SK-N-DZ (cell line): Measurements from ENCODE around the gene ARHGAP15.

Experiments
- DNase-seq: peaks from one replicate; pipeline ENCODE4 v3.0.0-alpha.2; 2015; ENCODE audit warnings: low spot score

Gene ARHGAP15

DNA sequence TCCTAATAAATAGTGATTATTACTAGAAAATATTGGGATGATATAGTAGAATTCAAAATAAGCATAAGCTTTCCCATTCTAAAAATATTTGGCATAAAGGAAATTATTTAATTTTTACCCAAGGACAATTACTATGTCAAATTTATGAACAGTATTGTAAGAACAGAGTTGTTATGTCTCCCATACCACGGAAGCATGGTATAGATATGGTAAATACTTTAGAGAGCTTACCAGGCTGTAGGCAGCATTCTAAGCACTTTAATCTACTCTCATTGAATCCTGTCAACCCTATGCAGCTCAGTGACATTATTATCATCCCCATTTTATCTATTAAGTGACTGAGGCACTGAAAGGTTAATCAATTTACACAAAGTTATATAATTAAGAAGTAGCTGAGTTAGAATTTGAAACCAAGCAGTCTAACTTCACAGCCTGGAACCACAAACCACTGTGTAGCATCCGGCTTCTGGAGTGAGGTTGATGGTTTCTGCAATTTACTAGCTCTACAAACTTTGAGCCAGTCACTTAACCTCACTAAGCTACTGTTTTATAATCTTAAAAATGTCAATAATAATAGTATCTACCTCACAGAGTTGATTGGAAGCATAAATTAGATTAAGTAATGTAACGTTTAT, 323.7 kb downstream of the ARHGAP15 start:
- no peak for DNase-seq

DNA sequence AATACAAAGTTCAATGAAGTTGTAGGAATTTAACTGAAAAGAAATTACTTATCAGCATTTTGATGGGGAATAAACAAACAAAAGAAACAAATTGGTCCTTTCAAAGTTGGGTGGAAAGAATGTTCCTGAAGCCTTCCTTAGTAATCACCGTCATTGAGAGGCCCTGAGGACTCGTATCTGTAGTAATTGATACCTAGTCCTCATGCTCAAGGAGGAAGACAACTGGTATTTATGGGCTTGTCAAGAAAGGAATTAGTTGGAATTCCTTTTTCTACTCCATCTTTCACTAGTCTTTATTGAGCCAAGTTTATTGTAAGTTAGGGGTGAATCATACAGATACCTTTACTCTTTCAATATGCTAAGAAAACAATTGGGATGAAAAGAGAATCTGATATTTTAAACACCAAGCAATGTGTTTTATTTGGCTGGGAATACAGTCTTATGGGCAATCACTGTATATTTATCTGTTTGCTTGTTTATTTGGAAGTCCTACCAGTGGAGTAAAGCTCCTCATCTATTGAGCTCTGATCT, 324.8 kb downstream of the ARHGAP15 start:
- DNase-seq, result no peak

DNA sequence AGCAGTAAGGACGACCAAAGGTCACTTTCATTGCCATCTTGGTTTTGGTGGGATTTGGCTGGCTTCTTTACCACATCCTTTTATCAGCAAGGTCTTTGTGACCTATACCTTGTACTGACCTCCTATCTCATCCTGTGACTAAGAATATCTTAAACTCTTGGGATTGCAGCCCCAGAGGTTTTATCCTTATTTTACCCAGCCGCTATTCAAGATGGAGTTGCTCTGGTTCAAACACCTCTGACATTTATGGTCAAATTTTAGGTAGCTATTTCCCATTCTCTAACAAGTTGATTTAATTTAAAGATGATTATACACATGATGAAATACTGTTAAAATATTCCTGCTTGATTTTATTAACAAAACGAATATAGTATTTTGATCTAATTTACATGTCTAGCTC, 326.1 kb downstream of the ARHGAP15 start:
- no peak for DNase-seq

DNA sequence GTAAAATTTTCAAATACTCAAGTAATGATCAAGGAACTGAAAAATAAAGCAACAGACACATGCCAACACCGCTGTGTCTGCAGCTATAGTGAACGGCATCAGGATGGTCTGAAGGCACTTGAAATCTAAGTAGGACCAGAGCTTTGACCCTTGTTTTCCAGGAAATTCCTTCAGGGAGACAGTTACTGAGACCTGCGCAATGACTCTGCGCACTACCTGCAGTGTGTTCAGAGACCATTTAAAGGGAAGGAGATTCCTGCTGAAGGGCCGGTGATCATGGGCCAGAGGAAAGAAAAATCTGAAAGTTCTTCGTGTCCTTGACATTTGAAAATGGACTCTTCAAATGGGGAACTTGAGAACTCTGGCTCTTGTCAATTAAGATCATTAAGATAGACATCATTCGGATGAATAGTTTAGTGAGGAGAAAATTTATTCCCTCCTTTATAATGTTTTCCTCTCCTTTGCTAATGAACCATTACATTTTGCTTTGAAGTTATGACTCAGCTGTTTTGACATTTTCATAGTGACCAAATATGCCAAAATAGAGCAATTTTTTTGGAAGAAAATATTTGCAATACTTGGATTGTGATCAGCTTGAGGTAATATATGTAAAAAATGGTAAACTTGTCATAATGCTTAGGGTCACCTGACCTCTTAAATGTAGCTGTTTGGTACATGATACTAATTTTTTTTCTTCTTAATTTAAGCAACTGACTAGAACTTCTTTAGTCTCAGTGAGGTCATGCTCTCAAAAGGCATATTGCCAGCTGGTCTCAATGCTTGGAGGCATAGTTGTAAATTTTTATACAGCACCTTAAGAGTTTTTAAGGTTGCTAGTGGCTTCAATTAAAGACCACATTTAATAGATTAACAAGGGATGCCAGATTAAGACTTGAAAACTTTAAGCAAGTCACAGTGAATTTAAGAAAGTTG, 329.3 kb downstream of the ARHGAP15 start:
- peak; percentile 5 for DNase-seq

DNA sequence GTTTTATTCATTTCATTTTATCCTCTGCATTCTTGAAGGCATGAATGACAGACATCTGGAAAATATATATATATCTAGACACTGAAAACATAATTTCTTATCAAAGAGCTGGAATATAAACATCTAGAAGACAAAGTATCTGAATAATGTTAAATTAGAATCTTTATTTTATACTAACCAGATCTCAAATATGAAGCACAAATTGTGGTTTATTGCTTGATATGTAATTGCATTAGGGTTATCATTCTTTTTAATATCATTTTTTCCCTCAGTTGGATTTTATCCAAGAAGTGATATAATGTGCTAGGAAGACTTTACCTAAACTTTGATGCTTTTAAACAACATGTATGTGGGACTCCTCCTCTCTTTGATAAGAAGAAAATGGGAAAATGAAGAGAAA, 331.2 kb downstream of the ARHGAP15 start:
- no peak for DNase-seq

DNA sequence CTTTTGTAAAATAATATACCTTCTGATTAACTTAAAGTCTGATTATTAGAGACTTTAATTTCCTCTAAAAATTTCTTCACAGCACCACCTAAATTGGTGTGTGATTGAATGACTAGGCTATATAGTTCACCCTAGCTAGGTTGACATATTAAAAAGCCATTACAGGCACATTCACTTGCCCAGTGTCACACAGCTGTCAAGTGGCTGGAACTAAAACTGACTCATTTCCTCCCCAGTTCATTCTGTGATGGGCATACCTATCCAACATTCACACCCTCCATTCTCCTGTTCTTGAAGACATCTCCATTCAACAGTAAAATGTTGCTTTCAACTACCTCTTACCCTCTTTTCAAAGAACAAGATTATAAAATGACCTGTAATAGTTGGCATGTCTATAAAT, 334.5 kb downstream of the ARHGAP15 start:
- no peak for DNase-seq

DNA sequence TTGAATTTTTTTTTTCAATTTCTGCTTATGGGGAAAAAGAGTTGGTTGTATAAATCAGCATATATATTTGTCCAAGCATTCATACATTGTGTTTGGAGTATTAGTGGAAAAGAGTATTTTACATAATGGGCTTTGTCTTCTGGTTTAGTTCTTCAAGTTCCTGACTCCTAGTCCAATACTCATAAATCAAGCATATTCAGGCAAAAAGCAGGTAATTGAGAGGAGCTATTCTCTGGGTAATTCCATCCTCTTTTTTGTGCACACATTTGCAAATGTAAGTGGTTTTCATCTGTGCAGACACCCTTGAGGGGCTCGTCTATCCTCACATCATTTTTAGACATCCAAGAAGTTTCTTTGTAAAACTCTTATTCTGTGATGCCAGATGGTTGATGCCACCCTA, 337.2 kb downstream of the ARHGAP15 start:
- DNase-seq, result no peak

DNA sequence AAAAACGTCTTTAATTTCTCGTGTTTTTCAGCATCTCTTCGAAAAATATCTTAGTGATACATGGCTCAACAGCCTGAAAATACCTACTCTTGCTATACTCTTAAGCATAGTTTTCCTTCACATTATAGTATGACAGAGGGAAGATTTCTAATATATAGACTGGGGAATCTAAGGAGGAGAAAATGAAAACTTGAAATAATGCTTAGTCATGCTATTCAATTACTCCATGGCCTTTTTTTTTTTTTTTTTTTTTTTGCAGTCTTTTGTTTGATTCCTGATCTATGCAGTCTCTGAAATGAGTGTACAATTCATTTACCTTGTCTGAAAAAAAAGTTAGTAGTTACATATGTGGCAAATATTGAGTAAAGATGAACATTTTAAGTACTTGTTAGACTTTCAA, 337.8 kb downstream of the ARHGAP15 start:
- no peak for DNase-seq

DNA sequence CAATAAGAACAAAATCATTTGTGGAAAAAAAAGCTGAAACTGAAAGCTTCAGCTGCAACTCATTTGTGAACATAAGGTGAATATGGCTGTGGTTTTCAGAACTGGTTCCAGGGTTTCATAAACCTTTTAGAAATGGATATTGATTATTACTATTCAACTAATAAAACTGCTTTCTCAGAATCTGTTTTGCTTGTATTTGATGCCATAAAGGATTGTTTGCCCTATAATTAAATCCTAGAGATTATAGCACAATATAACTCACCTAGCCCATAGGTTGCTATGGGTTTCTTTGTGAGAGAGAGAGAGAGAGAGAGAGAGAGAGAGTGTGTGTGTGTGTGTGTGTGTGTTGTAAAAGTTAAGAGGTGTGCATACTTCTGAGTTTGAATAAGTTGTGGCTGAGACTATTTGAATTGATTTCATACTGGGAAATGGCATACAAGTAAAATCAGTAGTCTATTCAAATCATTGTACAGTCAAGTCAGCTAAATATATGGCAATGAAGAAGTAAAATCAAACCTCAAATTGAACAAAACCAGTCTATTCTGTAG, 339.2 kb downstream of the ARHGAP15 start:
- DNase-seq, result no peak

DNA sequence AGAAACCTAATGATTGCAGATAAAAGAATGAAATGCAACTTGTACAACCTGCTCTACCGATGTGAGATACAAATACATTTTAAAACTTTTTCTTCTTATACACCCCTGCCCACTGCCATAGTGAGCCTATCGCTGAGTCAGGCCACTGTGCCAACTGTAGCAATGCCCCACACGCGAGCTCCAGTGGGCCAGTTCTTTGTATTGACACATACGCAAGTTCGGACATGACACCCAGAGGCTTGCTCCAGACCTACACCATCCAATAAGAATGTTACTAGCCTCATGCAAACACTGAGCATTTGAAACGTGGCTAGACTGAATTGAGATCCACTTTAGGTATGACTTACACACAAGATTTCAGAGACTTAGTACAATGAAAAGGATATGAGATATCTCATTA, 340.1 kb downstream of the ARHGAP15 start:
- DNase-seq, result no peak

DNA sequence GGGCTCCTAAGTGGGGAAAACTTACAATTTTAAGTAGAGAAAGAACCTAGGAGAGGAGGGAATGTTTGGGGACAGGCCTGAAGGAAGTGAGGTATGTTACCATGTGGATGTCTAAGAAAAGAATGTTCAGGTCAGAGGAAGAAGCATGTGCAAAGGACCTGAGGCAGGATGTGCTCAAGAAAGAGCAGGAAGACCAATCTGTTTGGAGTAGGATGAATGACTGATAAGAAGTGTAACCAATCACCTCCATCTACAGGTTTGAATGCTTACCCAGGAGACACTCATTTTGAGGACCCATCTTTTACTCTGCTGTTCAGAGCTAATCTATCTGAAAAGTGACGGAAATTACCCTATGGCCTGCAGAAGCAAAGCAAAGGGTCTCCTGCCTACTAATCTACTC, 342.3 kb downstream of the ARHGAP15 start:
- DNase-seq, result no peak

DNA sequence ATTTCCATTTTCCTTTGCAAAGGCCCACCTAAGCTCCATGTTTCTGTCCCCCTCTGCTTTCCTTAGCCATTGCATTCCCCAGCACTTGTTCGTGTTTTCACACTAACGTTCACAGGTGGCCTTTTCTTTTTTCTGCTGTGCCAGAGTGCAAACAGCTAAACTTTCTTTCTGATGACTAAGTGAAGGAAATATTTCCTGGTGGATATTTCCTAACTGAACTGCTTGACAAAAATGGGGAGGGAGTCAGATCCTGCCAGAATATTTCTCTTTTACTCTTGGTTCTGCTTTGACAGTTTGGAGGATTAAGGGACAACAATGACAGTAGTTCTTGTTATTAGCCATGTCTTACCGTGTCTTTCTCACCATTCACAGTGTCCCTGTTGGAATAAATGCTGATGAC, 344.0 kb downstream of the ARHGAP15 start:
- DNase-seq, result no peak

DNA sequence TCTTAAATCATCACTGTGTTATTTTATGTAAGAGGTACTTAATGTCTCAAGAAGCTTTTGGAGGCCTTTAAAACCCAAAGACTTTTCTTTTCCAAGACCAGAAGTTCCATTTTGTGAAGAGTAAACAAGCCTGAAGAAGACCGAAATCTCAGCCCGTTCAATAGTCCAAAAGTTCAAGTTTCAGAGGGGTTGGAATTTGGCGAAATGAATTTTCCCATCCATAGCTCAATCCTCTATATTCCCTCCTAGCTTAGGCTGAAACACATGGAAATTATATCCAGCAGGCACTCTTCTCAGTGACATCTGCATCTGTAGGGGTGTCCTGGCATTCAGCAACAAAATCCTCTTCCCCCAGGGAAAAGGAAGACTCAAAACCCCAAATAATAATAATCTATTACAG, 344.6 kb downstream of the ARHGAP15 start:
- no peak for DNase-seq

DNA sequence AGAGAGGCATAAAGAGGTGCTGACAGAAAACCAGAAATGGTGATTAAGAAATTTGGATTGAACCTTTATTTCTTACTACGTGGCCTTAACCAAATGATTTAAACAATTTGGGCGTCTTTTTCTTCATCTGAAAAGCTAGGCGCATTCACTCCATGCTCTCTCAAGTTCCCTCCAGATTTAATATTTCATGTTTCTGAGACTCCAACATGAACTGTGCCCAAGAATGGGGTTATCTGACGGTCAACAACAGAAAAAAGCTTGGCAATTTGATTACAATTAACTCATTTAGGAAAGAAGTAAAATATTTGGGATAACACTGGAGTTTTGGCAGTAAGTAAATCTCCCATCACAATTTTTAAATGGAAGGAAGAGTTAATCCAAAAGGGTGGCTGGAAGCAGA, 345.4 kb downstream of the ARHGAP15 start:
- no peak for DNase-seq

DNA sequence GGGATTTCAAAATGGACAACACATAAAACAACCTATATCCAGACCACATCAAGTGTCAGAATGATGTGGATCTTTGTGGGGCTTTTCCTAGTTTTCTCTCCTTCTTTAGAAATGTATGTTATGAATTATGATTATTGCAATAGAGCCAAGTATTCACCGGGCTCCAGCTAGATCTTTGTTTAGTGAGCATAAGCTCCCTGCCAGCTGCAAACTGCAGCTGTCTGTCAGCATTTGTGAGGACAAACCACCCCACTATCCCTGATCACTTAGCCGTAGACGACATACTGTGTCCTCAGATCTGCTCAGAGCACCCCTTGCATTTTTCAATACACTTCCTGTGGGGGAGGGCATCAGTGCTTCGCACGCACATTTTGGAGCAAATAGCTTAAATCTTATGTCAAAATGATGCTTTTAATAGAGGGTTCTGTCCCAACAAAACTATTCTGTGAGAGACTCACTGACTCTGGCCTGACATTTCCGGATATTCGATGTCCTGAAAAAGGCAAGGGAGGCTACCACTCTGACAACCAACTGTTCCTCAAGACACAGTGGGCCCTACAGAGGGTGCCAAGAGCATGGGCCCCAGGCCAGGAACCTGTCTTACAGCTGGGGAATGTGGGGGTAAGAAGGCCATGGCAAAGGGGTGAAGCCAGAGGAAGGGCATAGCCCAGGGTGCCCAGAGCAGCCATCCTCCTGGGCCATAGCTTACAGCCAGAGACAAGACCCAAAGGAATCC, 346.0 kb downstream of the ARHGAP15 start:
- no peak for DNase-seq

DNA sequence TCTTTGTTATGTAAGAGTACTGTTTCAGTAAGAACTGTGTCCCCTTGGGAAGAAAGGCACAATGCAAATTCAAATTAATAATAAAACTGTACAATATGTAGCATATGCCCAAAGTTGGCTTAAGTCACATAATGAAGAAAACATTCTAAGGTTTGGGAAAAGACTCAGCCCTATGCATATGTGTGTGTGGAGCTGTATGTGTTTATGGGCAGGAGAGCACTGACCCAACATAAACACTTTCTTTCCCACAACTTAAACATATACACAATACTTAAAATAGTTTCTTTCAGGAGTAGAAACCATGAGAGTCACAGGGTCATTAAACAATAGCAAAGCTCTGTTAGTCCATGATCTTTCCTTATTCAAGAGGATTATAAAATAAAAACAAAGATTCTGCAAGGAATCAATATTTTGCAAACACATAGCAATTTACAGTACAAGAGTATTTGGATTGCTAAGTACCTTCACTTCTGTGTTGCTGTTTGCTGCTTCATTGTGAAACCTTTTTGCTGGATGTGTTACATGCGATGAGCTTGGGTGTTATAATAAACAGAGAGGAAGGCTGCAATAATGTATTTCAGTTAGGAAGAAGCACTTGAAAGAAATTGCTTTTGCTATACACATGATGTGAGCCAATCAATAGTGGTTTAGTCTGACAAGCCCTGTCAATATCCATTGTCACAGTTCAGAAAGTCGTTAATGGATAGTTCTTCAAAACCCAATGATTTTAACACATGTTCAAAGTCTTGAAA, 347.3 kb downstream of the ARHGAP15 start:
- no peak for DNase-seq

DNA sequence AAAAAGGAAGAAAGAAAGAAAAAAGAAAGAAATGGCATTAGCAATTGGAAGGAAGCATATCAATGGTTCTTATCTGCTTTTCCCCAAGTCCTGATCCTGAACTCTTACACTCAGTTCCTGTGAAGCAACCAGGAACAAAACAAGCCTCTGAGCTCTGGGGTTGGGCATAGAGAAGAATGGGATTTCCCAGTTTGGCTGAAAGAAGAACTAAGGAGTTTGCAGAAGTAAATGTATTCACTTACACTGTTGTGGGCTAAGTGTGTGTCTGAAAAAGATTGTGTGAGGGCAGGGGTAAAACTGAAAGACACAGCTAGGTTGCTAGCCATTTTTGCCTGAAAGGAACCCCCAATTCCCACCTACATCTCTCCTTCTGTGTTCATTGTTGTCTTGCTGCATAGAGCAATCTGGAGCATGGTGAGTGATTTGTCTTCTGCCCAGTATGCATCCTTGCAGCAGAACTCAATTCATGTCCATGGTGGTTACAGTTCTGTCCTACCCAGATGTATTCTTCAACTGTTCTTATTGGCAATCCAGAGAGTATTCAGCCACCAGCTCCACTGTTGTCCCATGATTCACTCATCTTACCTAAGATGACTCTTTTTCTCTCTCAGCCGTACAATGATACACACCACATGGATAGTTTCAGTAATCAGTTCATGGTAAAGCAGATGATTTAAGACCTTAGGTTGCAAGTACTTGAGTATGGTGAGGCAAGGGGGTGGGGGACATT, 348.7 kb downstream of the ARHGAP15 start:
- DNase-seq, result no peak

DNA sequence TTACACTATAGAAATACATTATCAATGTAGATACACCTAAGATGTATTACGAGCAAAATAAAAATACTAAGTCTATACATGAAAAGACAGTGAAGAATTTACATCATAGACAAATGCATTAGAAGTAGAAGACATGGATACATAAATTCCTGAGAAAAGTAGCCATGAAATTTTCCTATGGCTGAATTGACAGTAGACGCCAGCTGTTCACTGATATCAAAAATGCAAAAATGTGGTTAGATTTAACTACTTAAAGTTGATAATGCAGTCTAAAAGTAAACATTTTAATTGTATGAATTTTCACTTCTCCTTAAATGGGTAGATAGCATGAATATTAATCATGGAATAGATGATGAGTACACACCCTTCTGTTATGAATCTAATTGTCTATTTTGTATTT, 350.9 kb downstream of the ARHGAP15 start:
- DNase-seq, result no peak

DNA sequence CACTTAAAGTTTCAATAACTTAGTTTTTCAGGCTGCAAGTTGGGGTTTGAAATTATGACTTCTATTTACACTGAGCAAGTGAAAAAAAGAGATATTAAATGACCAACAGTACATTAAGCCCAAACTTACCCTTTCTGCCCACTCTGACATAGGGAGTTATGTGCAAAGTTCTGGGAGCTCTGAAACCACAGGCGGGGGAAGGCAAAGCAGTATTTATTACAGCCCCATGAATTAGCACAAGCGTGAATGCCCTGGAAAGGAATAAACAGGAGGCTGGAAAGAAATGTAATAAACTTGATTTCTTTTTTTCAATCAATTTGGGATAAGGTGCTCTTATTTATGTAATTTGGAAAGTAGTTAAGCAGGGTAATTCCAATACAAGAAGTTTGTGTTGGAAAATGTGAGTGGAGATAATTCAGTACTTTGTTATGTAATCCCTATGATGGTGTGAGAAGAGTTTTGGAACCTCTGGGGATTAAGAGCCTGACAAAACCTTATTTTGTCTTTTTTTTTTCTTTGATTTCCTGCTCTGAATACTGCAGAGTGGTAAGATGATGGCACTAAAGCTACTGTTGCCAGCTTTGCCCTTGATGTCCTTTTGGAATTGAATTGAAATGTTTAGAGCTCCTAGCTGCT, 351.5 kb downstream of the ARHGAP15 start:
- no peak for DNase-seq

DNA sequence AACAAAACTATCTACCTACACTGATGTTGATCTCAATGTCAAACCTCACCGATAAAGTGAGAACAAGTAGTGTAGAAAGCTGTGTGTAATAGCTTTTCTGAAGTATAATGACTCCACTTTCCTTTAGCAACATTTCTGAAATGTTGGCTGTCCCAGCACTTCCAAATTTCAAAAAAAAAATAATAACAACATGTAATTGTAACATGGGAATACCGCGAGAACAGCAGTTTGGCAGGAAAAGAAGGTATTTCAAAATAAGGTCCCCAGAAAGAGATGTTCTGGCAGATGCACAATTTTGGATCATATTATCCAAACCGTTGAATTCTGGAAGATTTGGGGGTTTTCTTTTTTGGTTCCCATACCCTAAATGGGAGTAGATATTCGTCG, 352.0 kb downstream of the ARHGAP15 start:
- no peak for DNase-seq
